ENCODE results near the gene DCAF8. TPM values are rescaled to one million over a fixed set of nuclear protein-coding genes. Genes with fewer than 3 reads are reported as not detected.
"Not testable (repeated sequence)": the region's sequence is repeated elsewhere in the genome, so short reads cannot be mapped to it uniquely, and the experiment has no call there.

DCAF8 gene
- 49.1 and 56.0 TPM in 2 replicates for total RNA-seq (2012; rRNA removed)

GRCh38 chr1:160261893-160262794 is at the start of gene DCAF8:
TSS of gene DCAF8 (minus strand) at chr1:160262549. CDS start at chr1:160244008, 18,541 bp downstream.
- H3K4me2 ChIP-seq (ENCODE audit: low read length) = peak within 1 kb of the TSS; percentile 91
- peaks cover 3% of the 10 kb centered on the region for H3K27me3 ChIP-seq (ENCODE audit: control insufficient read depth, insufficient read depth, low read length)
- H3K9me3 ChIP-seq (replicated peaks; ENCODE audit: low read length) = no peaks in the 10 kb centered on the region
- peaks cover 2% of the 10 kb centered on the region for H3K36me3 ChIP-seq (ENCODE audit: insufficient read depth, low read length)
- H3K4me1 ChIP-seq (ENCODE audit: control insufficient read depth, insufficient read depth, low read length) = peaks cover 29% of the 10 kb centered on the region
- H3K9ac ChIP-seq (ENCODE audit: low read depth, low read length) = peak within 1 kb of the TSS; percentile 100
- H3K4me3 ChIP-seq (ENCODE audit: low read length) = peak within 1 kb of the TSS; percentile 98

- H3K4me1 ChIP-seq (ENCODE audit: control insufficient read depth, insufficient read depth, low read length) = peaks cover 17% of the 10 kb centered on the region
- no peak overlapping the region for H3K4me3 ChIP-seq (ENCODE audit: low read length)
- H3K9me3 ChIP-seq (replicated peaks; ENCODE audit: low read length) = no peaks in the 10 kb centered on the region
- H3K4me2 ChIP-seq (ENCODE audit: low read length) = peak overlapping the region; percentile 55
- no peaks in the 10 kb centered on the region for H3K27me3 ChIP-seq (ENCODE audit: control insufficient read depth, insufficient read depth, low read length)
- peaks cover 92% of the 10 kb centered on the region for H3K36me3 ChIP-seq (ENCODE audit: insufficient read depth, low read length)
- H3K9ac ChIP-seq (ENCODE audit: low read depth, low read length) = peak overlapping the region; percentile 50
Observed at GRCh38 chr1:160309571-160309970, 47.2 kb upstream of the DCAF8 start.

DNA sequence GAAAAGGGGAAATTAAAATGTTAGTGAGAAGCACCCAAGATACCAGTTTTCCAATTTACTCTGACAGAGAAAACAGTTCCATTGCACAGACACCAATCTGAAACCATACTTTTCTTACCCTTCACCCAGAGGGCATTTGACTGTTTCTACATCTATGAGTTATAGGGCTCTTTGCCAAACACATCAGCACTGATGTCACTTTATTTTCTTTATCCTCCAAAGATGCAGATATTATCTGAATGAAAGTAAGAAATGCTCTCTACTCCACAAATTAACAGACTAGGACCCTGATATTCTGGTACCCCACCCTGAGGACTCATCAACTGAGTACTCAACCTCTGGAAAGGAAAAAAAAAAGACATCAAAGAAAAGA is 46.8 kb upstream of the DCAF8 start:
- H3K4me1 ChIP-seq (ENCODE audit: control insufficient read depth, insufficient read depth, low read length) = peaks cover 17% of the 10 kb centered on the region
- no peak overlapping the region for H3K4me3 ChIP-seq (ENCODE audit: low read length)
- H3K4me2 ChIP-seq (ENCODE audit: low read length) = peak overlapping the region; percentile 55

DNA sequence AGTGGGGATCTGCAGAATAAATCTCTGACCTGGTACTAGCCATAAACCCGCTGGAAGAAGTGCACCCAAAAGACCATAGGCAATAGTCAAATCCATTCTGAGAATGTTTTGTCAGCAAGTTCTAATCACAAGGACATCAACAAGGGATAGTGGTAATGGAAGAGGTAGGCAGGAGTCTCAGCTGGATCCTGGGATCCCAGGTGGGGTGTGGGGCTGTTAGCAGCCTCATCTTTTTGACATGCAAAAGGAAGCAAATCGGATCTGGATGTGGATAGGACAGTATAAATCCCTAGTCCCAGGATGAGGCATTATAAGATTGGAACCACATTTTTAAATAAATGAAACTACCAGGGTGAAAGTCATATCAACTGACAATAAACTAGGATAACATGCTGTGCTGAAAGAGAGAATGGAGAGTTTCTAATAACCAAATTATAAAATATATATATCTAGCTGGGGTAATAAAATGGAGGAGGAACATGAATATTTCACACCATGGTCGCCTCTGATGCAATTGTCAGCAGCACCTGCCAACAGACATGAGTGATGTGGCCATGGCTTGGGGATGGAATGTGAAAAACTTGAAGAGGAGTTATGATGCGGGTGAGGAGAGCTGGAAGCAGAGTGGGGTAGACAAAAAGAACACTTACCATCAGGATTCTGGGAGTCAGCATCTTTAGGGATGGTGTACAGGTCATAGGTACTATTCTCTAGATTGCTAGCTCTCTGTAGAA is 46.3 kb upstream of the DCAF8 start:
- H3K27me3 ChIP-seq (ENCODE audit: control insufficient read depth, insufficient read depth, low read length) = no peaks in the 10 kb centered on the region
- peaks cover 88% of the 10 kb centered on the region for H3K36me3 ChIP-seq (ENCODE audit: insufficient read depth, low read length)
- H3K4me2 ChIP-seq (ENCODE audit: low read length) = peak overlapping the region; percentile 55
- H3K4me1 ChIP-seq (ENCODE audit: control insufficient read depth, insufficient read depth, low read length) = peaks cover 17% of the 10 kb centered on the region
- no peaks in the 10 kb centered on the region for H3K9me3 ChIP-seq (replicated peaks; ENCODE audit: low read length)
- no peak overlapping the region for H3K4me3 ChIP-seq (ENCODE audit: low read length)
- no peak overlapping the region for H3K9ac ChIP-seq (ENCODE audit: low read depth, low read length)

More for the DNA sequence above, 46.8 kb upstream of the DCAF8 start:
- no peaks in the 10 kb centered on the region for H3K9me3 ChIP-seq (replicated peaks; ENCODE audit: low read length)
- H3K27me3 ChIP-seq (ENCODE audit: control insufficient read depth, insufficient read depth, low read length) = no peaks in the 10 kb centered on the region
- H3K36me3 ChIP-seq (ENCODE audit: insufficient read depth, low read length) = peaks cover 90% of the 10 kb centered on the region
- peak overlapping the region; percentile 50 for H3K9ac ChIP-seq (ENCODE audit: low read depth, low read length)

DNA sequence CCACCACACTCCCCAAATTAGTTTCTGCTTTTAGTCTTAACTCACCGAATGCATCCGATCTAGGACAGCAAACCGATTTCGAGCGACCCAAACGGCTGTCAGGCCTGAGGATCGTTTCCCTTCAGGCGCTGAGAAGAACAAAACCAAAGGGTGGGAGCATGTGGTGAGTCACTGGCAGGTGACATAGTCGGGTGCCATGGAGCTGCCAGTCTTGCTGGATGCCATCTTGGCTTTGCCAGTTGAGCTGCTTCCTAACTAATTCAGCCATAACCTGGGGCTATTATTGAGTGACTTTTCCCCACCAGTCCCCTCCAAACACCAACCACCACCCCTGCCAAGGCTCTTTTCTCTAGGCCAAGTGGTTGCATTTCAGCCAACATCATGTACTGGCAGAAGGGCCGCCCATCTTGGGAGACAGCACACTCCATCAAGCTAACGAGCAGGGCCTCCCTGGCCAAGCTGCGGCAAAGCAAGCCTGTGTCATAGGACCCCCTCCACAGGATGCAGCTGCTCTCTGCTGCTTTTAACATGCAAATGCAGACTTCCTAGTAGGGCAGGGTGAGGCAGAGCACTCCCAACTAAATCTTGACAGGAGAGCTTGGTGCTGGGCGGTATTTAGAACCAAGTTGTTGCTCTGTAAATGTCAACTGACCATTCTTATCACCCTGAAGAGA is 44.9 kb upstream of the DCAF8 start:
- Histone ChIP-seq H3K9me3 (replicated peaks; ENCODE audit: low read length) (no peaks in the 10 kb centered on the region), H3K4me1 (ENCODE audit: control insufficient read depth, insufficient read depth, low read length) (peaks cover 17% of the 10 kb centered on the region), H3K9ac (ENCODE audit: low read depth, low read length) (no peak overlapping the region), H3K36me3 (ENCODE audit: insufficient read depth, low read length) (peaks cover 82% of the 10 kb centered on the region), H3K27me3 (ENCODE audit: control insufficient read depth, insufficient read depth, low read length) (no peaks in the 10 kb centered on the region), H3K4me3 (ENCODE audit: low read length) (no peak overlapping the region), H3K4me2 (ENCODE audit: low read length) (no peak overlapping the region)

DNA sequence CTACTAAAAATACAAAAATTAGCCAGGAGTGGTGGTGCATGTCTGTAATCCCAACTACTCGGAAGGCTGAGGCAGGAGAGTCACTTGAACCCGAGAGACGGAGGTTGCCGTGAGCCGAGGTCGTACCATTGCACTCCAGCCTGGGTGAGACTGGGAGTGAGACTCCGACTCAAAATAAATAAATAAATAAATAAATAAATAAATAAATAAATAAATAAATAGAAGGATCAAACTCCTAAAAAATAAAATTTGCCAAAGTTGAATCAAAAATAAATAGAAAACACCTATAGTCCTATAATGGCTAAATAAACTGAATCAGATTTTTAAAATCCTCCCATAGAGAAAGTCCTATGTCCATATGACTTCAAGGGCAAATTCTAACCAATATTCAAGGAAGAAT is 37.8 kb upstream of the DCAF8 start:
- no peak overlapping the region for H3K9ac ChIP-seq (ENCODE audit: low read depth, low read length)
- H3K4me3 ChIP-seq (ENCODE audit: low read length) = no peak overlapping the region
- peaks cover 75% of the 10 kb centered on the region for H3K36me3 ChIP-seq (ENCODE audit: insufficient read depth, low read length)

GRCh38 chr1:160296036-160296435 is 33.7 kb upstream of the DCAF8 start:
- Histone ChIP-seq H3K4me1 (ENCODE audit: control insufficient read depth, insufficient read depth, low read length) (no peaks in the 10 kb centered on the region), H3K9ac (ENCODE audit: low read depth, low read length) (no peak overlapping the region), H3K4me3 (ENCODE audit: low read length) (no peak overlapping the region), H3K27me3 (ENCODE audit: control insufficient read depth, insufficient read depth, low read length) (no peaks in the 10 kb centered on the region), H3K9me3 (replicated peaks; ENCODE audit: low read length) (no peaks in the 10 kb centered on the region), H3K4me2 (ENCODE audit: low read length) (no peak overlapping the region), H3K36me3 (ENCODE audit: insufficient read depth, low read length) (peaks cover 94% of the 10 kb centered on the region)

More for the DNA sequence above, 37.8 kb upstream of the DCAF8 start:
- no peaks in the 10 kb centered on the region for H3K27me3 ChIP-seq (ENCODE audit: control insufficient read depth, insufficient read depth, low read length)
- no peak overlapping the region for H3K4me2 ChIP-seq (ENCODE audit: low read length)
- H3K4me1 ChIP-seq (ENCODE audit: control insufficient read depth, insufficient read depth, low read length) = no peaks in the 10 kb centered on the region
- H3K9me3 ChIP-seq (replicated peaks; ENCODE audit: low read length) = no peaks in the 10 kb centered on the region

- H3K4me3 ChIP-seq (ENCODE audit: low read length) = no peak overlapping the region
- H3K4me2 ChIP-seq (ENCODE audit: low read length) = no peak overlapping the region
- no peaks in the 10 kb centered on the region for H3K27me3 ChIP-seq (ENCODE audit: control insufficient read depth, insufficient read depth, low read length)
- H3K4me1 ChIP-seq (ENCODE audit: control insufficient read depth, insufficient read depth, low read length) = no peaks in the 10 kb centered on the region
- peaks cover 94% of the 10 kb centered on the region for H3K36me3 ChIP-seq (ENCODE audit: insufficient read depth, low read length)
- no peaks in the 10 kb centered on the region for H3K9me3 ChIP-seq (replicated peaks; ENCODE audit: low read length)
- H3K9ac ChIP-seq (ENCODE audit: low read depth, low read length) = no peak overlapping the region
Observed at GRCh38 chr1:160293020-160293968, 30.9 kb upstream of the DCAF8 start.

GRCh38 chr1:160291248-160292220 is 29.2 kb upstream of the DCAF8 start:
- Histone ChIP-seq H3K36me3 (ENCODE audit: insufficient read depth, low read length) (peaks cover 78% of the 10 kb centered on the region), H3K4me2 (ENCODE audit: low read length) (no peak overlapping the region)

DNA sequence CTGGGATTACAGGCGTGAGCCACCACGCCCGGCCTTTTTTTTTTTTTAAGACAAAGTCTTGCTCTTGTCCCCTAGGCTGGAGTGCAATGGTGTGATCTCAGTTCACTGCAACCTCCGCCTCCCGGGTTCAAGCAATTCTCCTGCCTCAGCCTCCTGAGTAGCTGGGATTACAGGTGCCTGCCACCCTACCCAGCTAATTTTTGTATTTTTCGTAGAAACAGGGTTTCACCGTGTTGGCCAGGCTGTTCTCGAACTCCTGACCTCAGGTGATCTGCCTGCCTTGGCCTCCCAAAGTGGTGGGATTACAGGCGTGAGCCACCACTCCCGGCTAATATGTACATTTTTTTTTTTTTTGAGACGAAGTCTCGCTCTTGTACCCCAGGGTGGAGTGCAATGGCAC is 25.4 kb upstream of the DCAF8 start:
- H3K36me3 ChIP-seq (ENCODE audit: insufficient read depth, low read length) = peaks cover 45% of the 10 kb centered on the region
- H3K9ac ChIP-seq (ENCODE audit: low read depth, low read length); H3K4me3 ChIP-seq (ENCODE audit: low read length): not testable (repeated sequence)

More at GRCh38 chr1:160291248-160292220, 29.2 kb upstream of the DCAF8 start:
- Histone ChIP-seq H3K4me3 (ENCODE audit: low read length) (no peak overlapping the region), H3K4me1 (ENCODE audit: control insufficient read depth, insufficient read depth, low read length) (no peaks in the 10 kb centered on the region), H3K27me3 (ENCODE audit: control insufficient read depth, insufficient read depth, low read length) (no peaks in the 10 kb centered on the region), H3K9ac (ENCODE audit: low read depth, low read length) (no peak overlapping the region), H3K9me3 (replicated peaks; ENCODE audit: low read length) (no peaks in the 10 kb centered on the region)

More for the DNA sequence above, 25.4 kb upstream of the DCAF8 start:
- not testable (repeated sequence) for H3K27me3 ChIP-seq (ENCODE audit: control insufficient read depth, insufficient read depth, low read length); H3K9me3 ChIP-seq (replicated peaks; ENCODE audit: low read length); H3K4me2 ChIP-seq (ENCODE audit: low read length)
- peaks cover 12% of the 10 kb centered on the region for H3K4me1 ChIP-seq (ENCODE audit: control insufficient read depth, insufficient read depth, low read length)

All from skeletal muscle satellite cell (primary cell).